ENCODE data around the gene RAB44.

RAB44 gene

DNA sequence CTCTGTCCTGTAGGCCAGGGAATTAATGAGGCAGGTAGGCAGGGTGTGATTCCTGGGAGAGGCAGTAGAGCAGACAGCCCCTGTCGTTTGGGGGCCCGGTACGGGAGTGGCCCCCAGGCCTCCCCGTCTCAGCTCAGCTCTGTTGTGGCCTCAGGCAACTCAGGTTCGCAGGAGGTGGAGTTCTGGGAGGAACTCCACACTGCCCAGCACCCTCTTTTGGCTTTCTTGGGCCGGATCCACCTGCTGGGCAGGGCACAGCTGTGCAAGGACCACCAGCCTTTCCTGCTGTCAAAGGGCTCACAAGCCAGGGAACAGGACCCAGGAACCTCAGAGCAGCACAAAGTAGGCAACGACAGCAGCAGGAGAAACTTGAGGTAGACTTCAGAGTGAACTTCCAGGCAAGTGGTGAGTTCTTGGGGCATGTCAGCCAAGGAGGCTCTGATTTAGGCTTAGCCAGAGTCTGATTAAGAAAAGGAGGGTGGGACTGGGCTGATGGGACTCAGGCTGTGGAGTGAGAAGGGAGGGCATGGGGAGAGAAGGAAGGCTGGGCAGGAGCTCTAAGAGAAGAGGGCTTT, 36.9 kb downstream of the RAB44 start:
- DNase-seq = no peak

DNA sequence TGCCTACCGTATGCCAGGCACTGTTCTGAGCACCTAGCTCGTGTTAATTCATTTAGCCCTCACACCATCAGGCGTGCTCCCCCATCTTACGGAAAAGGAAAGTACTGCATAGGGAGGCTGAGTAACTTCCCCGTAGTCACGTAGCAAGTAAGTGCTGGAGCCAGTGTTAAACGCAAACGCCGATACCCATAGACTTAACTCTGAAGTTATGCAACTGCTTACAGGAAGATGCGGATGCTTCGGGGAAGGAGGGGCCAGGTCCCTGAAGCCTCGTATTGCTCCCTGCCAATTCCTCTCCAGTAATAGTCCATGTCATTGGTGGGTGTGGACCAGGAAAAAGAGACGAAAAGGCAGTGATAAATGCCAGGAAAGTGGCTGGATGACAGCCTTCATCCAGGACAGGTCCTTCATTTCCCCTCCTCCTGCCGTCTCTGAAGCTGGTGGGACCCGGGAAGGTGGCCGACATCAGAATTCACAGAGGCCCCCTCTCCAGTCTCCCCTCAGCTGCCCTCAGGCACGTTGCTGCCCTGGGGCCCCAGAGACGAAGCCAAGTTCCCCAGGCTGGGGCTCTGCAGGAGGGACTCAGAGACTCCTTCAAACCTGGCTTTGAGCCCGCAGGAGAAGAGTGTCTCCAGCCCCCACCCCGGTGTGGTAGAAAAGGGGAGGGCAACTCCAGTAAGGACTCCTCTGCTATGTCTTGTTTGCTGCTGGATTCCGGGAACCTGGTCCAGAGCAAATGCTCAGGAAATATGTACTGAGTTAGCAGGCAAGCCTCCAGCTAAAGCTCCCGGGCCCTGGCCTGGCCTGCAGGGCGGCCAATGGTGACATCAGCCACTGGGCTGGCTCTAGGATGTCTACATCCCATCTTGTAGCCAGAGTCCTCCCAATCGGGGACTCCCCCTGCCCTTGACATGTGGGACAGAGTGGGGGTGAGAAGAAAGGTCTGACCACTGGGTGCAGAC, 37.8 kb downstream of the RAB44 start:
- DNase-seq = no peak

DNA sequence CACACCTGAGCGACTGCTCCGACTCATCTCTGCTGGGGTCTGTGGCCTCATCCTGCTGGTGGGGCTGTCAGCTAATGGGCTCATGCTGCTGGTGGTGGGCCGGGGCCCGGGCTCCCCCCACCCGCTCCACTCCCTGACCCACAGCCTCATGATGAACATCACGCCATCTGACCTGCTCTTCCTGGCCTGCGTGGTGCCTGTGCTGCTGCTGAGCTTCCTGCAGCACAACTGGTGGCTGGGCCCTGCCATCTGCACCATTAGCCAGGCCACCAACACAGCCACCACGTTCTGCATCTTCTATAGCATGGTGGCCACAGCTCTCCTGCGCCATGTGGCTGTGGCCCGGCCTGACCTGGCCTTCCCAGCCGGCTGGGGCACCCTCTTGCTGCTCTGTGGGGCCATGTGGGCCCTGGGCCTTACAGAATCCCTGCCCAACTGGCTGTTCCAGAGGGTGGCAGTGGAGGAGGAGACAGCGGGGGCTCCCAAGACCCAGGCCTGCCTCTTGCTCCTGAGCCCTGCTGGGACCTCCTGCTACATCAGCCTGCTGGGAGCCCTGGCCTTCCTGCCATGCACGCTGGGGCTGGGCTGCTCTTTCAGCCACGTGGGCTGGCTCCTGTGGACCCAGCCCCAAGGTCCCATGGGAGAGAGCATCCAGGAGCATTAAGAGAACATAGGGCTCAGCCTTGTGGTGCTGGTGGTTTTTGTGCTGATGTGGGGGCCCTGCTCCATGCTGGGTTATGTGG, 39.6 kb downstream of the RAB44 start:
- no peak for DNase-seq

DNA sequence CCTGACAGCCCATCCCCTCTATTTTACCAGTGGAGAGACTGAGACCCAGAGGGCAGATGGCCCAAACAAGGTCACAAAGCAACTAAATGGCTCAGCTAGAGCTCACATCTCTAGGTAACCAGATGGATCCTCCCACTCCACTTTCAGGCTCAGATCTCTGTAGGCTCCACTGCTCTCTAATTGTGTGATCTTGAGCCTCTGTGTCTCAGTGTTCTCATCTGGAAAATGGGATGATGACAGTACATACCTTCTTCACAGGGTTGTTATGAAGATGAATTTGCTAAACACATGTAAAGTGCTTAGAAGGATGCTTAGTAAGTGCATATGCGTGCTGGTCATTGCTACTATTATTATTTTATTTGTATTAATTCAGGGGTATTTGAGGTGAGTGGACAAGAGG, 40.5 kb downstream of the RAB44 start:
- no peak for DNase-seq

DNA sequence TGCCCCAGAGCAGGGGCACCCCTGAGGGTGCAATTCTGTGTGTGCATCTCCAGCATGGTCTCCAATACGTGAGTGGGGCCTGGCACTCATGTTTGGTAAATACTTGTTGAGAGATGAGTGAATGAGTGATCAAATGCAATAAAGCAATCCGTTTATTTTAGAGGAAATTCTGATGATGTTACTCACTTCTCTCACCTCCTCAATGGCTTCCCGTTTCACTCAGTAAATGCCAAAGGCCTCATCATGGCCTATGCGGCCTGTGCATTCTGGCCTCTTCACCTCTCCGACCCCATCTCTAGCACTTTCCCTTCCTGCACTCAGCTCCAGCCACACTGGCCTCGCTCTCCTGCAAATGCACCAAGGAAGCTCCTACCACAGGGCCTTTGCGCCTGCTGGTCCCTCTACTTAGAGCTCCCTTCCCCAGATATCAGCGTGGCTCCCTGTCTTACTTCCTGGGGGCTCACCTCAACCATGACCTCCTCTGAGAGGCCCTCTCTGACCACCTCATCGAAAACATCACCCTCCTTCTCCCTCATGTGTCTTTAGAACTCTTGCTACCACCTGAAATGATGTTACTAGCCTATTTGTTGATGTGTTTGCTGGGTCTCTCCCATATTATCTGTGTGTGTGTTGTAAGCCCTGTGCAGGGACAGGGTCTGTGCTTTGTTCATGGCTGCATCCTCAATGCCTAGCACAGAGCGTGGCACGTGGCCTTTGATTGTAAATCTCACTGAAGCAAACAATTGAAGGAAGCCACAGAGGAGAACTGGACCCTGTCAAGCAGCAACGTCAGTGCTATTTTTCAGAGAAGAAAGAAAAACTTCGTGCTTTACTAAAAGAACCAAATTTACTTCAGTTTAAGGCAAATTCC, 42.6 kb downstream of the RAB44 start:
- no peak for DNase-seq

DNA sequence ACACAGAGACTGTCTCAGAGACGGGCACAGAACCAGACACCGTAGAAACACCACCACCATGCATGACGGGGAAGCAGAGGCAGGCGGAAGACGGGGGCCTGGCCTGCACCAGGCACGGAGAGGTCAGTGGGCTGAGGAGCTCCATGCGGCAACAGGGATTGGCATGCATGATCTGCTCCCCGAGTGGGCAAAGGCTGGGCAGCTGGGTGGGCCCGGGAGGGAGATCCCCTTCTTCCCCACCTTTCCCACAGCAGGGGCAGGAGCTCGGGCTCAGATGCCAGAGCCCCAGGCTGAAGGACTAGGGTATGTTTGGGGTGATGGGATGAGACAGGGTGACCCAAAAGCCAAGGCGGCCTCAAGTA, 43.2 kb downstream of the RAB44 start:
- no peak for DNase-seq

DNA sequence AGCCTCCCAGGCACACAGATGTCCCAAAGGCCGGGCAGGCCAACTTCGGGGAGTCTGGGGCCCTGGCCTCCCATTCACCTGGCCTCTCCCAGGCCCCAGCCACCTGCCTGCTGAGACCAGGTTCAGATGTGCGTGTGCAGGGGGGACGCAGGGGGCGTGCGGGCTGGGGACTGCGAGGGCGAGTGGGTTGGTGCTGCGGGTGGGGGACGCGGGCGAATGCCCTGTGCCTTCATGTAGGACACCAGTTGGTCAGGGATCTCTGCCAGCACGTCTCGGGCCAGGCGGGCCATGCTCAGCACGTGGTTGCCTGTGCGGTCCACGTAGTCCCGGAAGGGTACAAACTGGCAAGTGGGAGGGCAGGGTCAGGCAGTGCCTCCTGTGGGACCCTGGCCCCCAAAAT, 44.5 kb downstream of the RAB44 start:
- DNase-seq = no peak

DNA sequence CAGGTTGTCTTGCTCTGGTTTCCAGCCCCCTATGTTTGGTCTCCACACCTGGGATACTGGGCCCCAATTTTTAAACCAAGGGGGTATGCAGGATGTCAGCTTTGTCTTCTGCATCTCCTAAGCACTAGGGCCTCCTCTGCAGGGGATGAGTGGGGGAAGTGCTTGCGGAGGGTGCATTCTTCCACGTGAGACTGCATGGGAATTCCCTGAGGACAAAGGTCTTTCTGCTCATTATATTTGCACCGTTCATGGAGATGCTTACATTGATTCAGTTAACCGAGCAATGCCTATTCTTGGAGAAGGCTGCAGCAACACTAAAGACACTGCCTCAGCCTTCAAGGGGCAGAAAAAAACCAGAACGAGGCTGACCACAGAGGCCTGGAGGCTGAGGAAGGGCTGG, 45.4 kb downstream of the RAB44 start:
- DNase-seq = no peak

DNA sequence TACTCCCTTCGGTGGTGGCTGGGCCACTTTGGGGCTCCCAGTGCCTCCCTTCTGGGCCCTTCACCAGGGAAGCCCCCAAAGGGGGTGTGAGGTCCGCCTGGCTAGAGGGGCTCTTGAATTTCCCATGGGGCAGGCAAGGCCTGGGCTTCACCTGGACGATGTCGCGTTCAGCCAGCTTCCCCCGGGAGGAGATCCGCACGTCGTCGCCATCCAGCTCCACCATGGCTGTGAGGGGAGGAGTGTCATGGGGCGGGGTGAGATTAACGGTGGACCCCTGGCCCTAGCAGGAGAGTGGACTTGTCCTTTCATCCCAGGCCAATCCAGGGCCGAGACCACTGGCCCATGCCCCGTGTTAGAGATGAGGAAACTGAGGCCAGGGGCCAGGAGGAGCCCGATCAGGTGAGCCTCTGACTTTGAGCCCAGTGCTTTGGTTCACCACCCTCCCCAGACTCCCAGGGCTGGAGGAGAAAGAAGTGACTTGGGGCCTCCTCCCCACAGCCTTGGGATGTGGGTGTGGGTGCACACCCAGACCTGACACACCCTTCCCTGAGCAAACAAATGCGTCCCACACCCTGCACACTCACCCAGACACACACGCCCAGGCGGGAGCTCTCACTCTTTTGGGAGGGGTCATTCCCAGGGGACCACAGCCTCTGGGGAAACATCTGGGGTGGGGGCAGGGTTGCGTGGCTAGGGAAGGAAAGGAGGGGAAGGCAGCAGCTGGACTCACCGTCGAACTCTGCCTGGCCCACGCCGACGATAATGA, 46.1 kb downstream of the RAB44 start:
- DNase-seq = no peak

DNA sequence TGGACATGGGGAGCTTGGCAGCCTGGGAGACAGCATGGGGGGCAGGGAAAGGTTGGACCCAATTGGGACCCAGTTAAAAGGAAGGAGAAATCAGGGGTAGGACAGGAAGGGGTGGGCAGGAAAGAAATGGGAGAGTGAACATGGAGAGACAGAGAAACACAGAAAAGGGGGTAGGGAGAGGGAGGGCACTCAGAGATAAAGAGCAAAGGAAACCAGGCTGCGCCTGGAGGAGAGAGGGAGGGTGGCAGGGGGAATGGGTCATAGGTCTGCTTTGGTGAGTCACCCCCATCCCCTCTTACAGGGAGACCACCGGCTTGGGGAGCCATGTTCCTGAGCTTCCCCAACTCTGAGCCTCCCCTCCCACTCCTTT, 46.7 kb downstream of the RAB44 start:
- DNase-seq = no peak

DNA sequence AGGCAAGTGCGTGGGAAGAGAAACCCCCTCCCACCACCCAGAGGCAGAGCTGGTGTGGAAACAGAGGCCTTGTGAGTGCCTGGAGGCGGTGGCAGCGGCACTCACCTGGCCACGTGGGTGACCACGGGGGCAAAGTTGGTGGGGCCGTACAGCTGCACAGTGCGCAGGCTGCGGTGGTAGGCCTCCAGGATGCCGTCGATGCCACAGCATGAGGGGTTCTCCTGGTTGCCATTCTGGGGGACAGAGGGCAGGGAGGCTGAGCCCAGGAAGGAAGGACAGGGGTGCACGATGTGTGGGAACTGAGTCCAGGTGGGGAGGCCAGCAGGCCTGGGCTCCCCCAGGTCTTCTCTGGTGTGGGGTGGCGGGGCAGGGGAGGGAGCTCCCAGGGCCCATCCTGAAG, 47.7 kb downstream of the RAB44 start:
- DNase-seq = no peak

DNA sequence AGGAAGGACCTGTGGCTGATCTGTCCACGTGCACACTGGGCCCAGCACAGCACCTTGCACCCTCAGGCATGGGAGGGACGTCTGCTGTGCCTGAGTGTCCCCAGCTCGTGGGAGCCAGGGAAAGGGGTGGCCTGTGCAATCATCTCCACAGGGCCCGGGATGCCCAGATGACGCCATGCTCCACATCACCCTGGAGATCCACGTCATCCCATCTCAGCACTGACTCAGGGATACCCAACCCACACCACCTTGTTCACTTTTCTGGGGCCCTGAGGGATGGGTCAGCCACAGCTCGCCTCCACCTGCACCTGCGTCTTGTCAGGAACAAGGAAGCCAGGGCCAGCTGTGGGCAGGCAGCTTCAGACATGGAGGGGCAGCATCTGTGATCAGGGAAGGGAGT, 48.2 kb downstream of the RAB44 start:
- DNase-seq = no peak

DNA sequence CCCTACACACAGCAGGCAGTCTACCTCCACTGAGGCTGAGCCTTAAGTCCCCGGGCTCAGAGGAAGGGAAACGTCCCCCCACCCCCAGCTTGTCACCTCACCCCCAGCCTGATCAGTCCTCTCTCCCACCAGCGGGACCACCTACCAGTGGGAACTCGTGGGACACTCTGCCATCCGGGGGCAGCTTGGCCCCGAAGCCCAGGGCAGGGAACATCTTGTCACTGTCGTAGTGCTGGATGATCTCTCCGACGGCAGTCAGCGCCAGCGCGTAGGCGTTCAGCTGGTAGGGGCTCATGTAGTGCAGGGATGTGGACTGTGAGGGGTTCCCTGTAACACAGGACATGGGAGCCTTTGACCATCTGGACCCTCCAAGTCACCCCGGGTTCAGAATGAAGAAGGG, 48.6 kb downstream of the RAB44 start:
- DNase-seq = no peak

DNA sequence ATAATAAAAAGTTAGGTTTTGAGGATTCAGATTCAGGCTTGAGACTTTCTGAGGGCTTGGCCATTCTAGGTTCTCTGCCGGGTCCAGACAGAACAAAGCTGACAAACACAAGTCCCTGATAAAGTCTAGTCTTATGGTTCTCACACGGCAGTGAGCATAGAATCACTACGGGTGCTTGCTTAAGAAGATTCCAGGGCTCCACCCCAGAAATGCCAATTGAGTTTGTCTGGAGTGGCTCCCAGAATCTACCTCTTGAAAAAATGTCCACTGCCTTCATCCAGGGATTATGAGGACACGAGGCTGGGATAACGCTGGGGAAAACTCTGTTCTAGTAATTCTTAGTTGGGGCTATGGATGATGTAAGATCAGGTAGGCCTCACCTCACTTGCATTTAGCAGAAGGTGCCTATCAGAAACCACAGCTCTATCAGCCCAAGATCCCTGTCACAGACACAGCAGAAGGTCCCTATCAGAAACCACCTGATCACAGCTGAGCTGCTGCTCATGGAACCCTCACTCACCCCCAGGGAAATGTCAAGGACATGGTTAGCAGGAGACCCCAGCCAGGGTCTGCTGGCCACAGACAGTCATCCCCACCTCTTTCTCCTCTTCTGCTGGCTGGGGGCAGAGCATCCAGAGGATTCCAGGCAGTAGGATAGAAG, 52.3 kb downstream of the RAB44 start:
- no peak for DNase-seq

DNA sequence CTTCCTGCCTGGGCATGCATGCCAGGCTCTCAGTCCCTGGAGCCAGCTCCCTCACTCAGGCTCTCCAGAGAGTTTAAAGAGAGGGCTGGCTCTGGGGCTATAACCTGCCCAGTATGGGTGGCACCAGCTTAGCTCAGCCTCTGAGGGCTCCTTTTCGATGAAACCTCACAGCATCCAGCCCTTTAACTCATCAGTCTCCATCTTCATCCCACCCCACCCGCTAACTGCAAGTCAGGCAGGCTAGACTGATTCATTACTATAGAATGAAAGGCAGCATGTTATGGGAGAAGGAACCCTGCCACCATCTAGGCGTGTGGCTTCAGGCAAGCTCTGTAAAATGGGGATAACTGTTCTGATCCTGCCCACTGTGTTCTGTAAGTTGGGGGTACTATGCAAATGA, 53.5 kb downstream of the RAB44 start:
- DNase-seq = no peak

DNA sequence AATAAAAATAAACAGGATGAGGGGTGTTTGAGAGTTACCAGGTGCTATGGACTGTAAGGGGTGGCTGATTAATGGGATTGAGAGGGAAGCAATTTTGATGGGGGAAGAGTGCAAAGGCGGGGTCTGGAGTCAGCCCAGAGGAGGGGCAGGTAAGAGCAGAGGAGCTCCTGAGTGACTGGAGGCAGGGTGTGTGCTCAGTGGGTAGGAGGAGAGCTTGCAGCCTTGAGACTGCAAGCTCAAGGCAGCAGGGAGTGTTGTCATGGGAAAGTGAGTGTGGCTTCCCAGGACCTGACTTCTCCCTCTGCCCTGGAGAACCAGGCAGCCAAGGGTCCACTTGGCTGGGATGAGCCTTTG, 54.2 kb downstream of the RAB44 start:
- DNase-seq = no peak

DNA sequence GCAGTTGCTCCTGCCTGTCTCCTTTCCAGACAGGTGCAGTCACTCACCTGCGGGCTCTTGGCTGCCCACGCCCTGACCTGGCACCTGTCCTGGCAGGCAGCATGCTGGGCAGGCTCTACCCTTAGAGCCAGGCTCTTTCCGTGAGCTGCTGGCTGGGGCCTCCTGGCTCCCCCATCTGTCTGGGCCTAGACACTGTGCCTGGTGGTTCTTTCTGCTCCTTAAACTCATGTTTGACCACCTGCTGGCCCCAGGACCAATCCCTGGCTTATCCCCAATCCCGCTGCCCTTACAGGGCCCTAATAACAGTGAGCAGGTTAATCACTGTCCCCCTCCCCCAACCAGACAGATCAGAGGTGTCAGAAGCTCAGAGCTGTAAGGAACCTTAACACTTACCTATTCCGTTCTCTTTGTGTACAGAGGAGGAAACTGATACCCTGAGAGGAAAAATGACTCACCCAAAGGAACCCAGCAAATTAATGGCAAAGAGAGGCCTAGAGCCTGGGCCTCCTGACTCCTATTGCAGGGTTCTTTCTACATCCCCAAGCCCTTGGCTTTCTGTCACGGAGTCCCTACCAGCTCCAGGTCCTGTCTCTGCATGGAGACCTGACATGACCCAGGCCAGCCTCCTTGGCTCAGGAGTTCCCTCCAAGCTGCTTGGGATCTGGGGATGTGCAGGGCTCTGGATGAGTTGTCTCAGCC, 54.7 kb downstream of the RAB44 start:
- no peak for DNase-seq

DNA sequence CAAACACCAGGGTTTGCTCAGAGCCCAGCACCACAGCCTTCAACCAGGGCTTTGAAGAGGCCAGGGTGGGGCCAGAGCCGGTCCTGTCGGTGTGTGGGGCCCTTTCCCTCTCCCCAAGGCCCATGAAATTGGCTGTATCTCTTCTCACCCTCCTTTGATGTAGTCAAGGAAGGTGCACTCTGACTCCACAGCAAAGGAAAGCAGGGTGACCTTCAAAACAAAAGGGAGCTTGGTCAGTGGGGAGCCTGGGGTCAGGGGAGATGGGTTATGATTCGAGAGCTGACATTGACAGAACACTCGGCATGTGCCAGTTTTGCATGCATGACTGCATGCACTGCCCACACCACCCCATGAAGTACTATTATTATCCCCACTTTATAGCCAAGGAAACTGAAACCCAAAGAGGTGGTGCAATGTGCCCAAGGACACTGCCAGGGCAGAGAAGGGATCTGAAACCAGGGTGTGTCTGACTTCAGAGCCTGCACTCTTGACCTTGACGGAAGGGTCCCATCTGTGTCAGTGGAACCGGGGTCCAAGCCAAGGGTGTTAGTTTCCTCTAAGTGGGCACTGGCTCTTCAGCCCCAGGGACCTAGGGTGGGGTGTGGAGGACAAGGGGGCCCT, 55.4 kb downstream of the RAB44 start:
- no peak for DNase-seq

DNA sequence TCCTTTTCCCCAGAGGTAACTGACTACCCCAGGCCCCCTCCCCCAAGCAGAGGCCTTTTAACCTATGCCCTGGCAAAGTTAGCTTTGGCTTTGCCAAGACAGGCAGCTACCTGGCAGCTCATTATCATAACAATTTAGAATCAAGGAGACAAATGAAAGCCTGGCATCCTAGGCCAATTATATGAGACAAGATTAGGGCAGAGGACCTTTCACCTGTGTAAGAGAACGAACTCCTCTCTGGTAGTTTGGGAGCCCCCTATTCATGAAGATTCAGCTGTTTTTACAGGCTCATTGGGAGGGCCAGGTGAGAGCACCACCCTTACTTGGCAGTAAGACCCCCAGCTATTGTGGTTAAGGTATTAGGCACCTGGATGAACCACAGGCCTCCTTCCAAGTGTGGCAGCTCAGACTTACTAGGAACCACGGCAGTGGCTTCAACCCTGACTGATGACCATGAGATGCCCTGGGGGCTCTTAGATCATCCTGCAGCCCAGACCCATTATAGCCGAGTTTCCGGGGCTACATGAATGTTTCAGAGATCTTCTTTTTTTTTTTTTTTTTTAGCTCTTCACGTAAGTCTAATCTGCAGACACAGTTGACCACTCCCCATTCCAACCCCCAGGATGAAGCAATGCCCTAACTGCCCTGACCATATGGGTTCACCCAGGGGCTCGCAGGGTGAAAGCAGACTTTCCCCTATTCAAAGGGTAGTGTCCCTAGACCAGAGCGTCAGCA, 56.2 kb downstream of the RAB44 start:
- no peak for DNase-seq

Data from GDM1 (cell line).